ENCODE data around the gene ZNF428. TPM values are rescaled to one million over a fixed set of nuclear protein-coding genes. Genes with fewer than 3 reads are reported as not detected.
"Not testable (repeated sequence)": the region's sequence is repeated elsewhere in the genome, so short reads cannot be mapped to it uniquely, and the experiment has no call there.

ZNF428 gene
- total and polyA plus RNA-seq, 2 experiments from 2014 or later, result 87.2 to 207 TPM

DNA sequence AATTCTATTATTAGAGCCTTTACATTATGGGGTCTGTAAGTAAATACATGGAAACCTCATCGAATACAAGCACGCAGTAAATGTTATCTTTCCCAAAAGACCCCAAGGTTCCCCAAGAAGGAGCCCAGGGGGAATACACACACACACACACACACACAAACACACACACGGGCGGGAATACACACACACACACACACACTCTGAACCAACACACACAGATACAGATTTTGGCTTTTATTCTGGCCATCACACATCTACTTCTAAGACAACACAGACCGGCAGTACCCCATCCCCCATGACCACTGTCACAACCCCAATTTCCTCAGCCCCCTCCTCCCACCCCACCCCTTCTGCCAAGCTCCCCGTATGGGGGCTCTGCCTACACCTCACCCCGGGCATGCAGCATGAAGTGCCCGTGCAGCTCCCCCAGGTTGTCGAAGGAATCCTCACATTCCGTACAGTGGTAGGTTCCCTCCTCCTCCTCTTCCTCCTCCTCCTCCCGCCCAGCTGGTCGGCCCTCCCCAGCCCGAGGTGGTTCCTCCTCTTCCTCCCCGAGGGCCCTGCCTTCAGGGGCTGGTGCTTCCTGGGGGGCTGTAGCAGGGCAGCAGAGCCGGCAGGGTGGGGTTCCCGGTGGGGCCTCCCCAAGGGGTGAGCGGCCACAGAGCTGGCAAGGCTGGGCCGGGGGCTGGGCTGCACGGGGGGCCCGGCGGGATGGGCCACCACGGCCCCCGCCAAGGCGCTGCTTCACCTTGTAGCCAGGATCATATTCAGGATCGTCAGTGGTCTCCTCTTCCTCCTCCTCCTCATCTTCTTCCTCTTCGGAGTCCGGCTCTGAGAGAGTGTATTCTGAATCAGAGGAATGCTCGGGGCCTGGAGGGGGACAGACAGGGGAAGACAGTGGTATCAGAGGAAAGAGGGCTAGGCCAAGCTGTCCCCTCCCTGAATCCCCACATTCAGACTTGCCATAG, 11.9 kb downstream of the ZNF428 start:
- no peak for DNase-seq (ENCODE audit: low read depth in 1 of 2, low spot score in 1 of 2)
- Histone ChIP-seq H3K27me3 (no peaks in the 10 kb centered on the region), H3K4me3 (no peak overlapping the region), H3K9me3 (ENCODE audit: low read depth) (no peaks in the 10 kb centered on the region), H3K36me3 (peaks cover 11% of the 10 kb centered on the region), H3K27ac (no peak overlapping the region), H3K4me1 (ENCODE audit: low read depth) (no peaks in the 10 kb centered on the region)
- TF ChIP-seq, protein P1, sequence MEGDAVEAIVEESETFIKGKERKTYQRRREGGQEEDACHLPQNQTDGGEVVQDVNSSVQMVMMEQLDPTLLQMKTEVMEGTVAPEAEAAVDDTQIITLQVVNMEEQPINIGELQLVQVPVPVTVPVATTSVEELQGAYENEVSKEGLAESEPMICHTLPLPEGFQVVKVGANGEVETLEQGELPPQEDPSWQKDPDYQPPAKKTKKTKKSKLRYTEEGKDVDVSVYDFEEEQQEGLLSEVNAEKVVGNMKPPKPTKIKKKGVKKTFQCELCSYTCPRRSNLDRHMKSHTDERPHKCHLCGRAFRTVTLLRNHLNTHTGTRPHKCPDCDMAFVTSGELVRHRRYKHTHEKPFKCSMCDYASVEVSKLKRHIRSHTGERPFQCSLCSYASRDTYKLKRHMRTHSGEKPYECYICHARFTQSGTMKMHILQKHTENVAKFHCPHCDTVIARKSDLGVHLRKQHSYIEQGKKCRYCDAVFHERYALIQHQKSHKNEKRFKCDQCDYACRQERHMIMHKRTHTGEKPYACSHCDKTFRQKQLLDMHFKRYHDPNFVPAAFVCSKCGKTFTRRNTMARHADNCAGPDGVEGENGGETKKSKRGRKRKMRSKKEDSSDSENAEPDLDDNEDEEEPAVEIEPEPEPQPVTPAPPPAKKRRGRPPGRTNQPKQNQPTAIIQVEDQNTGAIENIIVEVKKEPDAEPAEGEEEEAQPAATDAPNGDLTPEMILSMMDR (IDR thresholded peaks at IDR 0.05; ENCODE audit: low read depth, low read length), result no peak

DNA sequence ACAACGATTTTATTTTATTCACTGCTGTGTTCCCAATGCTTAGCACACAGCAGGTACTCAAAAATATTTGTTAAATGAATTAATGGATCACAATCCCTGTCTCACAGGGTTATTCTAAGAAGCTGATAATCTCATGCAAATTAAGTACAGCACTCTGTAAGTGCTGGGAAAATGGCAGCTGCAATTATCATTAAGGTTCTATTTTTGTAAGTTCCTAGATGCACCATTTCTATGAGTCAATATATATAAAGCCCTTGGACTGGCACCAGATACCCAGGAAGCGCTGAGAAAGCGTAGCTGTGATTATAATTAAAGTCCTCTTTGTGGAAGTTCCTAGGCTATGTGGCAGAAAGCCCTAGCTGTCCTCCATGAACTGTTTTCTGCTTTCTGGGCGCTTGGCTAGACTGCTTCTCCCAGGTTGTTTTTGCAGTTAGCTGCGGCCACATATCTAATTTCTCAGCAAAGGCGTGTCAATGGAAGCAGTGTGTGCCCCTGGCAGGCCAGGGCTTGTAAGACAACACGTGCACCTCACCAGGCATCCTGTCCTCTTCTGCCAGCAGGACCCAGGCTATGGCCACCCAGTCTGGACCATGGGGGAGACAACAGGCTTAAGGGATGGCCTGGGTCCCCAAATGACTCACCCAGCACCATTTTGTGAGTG, 12.7 kb downstream of the ZNF428 start:
- H3K36me3 ChIP-seq, result peaks cover 9% of the 10 kb centered on the region
- H3K4me3 ChIP-seq, result no peak overlapping the region
- H3K27me3 ChIP-seq, result no peaks in the 10 kb centered on the region
- TF ChIP-seq, protein P1 (IDR thresholded peaks at IDR 0.05; ENCODE audit: low read depth, low read length), result no peak
- H3K27ac ChIP-seq, result no peak overlapping the region
- no peaks in the 10 kb centered on the region for H3K4me1 ChIP-seq (ENCODE audit: low read depth)
- no peak for DNase-seq (ENCODE audit: low read depth in 1 of 2, low spot score in 1 of 2)
- no peaks in the 10 kb centered on the region for H3K9me3 ChIP-seq (ENCODE audit: low read depth)

DNA sequence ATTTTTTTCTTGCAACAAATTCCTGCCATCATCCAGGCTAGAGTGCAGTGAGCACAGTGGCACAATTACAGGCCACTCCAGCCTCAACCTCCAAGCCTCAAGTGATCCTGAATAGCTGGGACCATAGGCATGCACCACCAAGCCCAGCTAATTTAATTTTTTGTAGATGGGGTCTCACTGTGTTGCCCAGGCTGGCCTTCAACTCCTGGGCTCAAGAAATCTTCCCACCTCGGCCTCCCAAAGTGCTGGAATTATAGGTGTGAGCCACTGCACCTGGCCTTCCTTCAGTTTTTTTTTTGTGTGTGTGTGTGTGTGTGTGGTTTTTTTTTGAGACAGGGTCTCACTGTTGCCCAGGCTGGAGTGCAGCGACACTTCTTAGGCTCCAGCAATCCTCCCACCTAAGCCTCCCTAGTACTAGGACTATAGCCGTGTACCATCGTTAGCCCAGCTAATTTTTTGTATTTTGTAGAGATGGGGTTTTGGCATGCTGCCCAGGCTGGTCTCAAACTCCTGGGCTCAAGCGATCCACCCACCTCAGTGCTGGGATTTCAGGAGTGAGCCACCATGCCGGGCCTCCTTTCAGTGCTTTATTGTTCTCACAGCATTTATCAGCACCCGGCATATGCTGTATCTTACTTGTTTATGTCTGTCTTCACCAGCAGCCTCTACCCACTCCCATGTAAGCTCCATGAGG, 13.4 kb downstream of the ZNF428 start:
- DNase-seq (ENCODE audit: low read depth in 1 of 2, low spot score in 1 of 2), result no peak
- Histone ChIP-seq H3K4me3 (no peak overlapping the region), H3K27me3 (no peaks in the 10 kb centered on the region), H3K36me3 (peaks cover 7% of the 10 kb centered on the region), H3K9me3 (ENCODE audit: low read depth) (no peaks in the 10 kb centered on the region), H3K4me1 (ENCODE audit: low read depth) (no peaks in the 10 kb centered on the region), H3K27ac (no peak overlapping the region)
- TF ChIP-seq, protein P1 (IDR thresholded peaks at IDR 0.05; ENCODE audit: low read depth, low read length), result no peak

DNA sequence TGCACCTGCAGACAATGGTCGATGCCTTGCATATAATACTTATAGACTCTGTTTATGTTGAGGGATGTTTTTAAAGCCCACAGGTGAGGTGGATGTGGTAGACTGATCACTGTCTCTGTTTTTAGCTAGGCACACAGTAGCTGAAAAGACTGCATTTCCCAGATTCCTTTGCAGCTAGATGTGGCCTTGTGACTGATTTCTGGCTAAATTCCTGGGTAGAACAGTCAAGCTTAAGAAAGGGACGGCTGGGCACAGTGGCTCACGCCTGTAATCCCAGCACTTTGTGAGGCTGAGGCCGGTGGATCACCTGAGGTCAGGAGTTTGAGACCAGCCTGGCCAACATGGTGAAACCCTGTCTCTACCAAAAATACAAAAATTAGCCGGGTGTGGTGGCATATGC, 19.1 kb downstream of the ZNF428 start:
- H3K9me3 ChIP-seq (ENCODE audit: low read depth); H3K4me1 ChIP-seq (ENCODE audit: low read depth); H3K27me3 ChIP-seq; H3K36me3 ChIP-seq; H3K4me3 ChIP-seq; DNase-seq (ENCODE audit: low read depth in 1 of 2, low spot score in 1 of 2); H3K27ac ChIP-seq: not testable (repeated sequence)

DNA sequence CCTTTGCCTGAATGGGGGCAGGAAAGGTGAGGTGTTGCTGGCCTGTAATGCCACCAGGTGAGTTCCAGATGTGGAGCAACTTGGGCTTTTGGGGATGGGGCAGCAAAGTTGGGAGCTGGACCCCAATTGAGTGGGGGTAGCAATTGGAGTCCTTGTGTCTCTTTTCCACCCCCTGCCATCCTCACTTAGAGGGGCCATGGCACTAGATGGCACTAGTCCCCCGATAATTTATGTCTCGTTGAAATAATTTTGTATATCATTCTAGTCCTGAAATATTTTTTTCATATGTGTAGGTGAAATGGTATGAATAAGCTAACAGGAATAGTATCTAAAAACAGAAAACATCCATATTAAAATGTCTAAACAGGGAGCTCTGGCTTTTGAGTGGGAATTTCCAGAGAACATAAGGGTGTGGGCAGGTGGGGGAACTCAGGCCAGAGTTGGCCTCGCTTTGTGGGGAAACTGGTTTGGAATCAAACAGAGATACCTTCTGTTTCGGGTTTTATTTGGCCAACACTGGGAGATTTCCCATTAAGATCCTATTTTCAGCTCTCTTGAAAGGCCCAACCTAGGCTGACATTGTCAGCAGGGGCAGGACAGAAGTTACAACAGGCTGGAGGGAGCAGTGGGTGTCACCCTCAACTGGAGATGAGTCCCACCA, 19.7 kb downstream of the ZNF428 start:
- Histone ChIP-seq H3K27ac (no peak overlapping the region), H3K9me3 (ENCODE audit: low read depth) (no peaks in the 10 kb centered on the region)
- TF ChIP-seq, protein P1 (IDR thresholded peaks at IDR 0.05; ENCODE audit: low read depth, low read length), result no peak

More for the DNA sequence above, 19.7 kb downstream of the ZNF428 start:
- no peaks in the 10 kb centered on the region for H3K27me3 ChIP-seq
- peaks cover 3% of the 10 kb centered on the region for H3K36me3 ChIP-seq
- no peak overlapping the region for H3K4me3 ChIP-seq
- no peak for DNase-seq (ENCODE audit: low read depth in 1 of 2, low spot score in 1 of 2)
- peaks cover 3% of the 10 kb centered on the region for H3K4me1 ChIP-seq (ENCODE audit: low read depth)
